ENCODE measurements around the gene PEX1. TPM values are rescaled to one million over a fixed set of nuclear protein-coding genes. Genes with fewer than 3 reads are reported as not detected.
A peak's percentile ranks its signal among the peaks of the same experiment; 100 is the strongest.

PEX1 gene
- total and polyA plus RNA-seq, 2 experiments from 2014 or later: 22.5 to 25.4 TPM

DNA sequence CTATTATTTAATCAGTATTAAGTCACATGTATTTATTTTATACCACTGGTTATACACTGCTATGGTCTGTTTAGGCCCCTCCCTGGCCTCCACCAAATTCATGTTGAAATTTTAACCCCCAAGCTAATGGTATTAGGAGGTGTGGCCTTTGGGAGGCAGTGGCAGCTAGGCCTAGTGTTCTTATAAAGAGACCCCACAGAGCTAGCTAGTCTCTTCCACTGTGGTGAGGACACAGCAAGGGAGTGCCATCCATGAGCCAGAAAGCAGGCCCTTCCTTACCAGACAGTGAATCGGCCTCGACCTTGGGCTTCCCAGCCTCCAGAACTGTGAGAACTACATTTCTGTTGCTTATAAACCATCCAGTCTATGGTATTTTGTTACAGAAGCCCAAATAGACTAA is 28.9 kb upstream of the PEX1 start:
- Histone ChIP-seq H3K4me3 (no peak overlapping the region), H3K4me2 (no peak overlapping the region), H3K79me2 (replicated peaks; ENCODE audit: insufficient read depth) (no peaks in the 10 kb centered on the region), H3K9me2 (ENCODE audit: insufficient read depth) (no peaks in the 10 kb centered on the region), H3K27me3 (ENCODE audit: insufficient read depth) (no peaks in the 10 kb centered on the region), H3K4me1 (ENCODE audit: insufficient read depth) (no peaks in the 10 kb centered on the region), H3F3A (replicated peaks; ENCODE audit: low read depth) (no peaks in the 10 kb centered on the region; the same call in 1 of the 2 replicates), H3K27ac (ENCODE audit: low read depth) (0 out of 2 replicates have a peak overlapping the region, but pooled peaks have one; percentile 23), H2AFZ (no peak overlapping the region), H4K20me1 (replicated peaks; ENCODE audit: insufficient read depth) (no peaks in the 10 kb centered on the region; the same call in 1 of the 2 replicates), H3K36me3 (ENCODE audit: insufficient read depth) (0 out of 2 replicates have a peak, but pooled peaks cover 1% of the 10 kb centered on the region)
- TF ChIP-seq, protein P1, sequence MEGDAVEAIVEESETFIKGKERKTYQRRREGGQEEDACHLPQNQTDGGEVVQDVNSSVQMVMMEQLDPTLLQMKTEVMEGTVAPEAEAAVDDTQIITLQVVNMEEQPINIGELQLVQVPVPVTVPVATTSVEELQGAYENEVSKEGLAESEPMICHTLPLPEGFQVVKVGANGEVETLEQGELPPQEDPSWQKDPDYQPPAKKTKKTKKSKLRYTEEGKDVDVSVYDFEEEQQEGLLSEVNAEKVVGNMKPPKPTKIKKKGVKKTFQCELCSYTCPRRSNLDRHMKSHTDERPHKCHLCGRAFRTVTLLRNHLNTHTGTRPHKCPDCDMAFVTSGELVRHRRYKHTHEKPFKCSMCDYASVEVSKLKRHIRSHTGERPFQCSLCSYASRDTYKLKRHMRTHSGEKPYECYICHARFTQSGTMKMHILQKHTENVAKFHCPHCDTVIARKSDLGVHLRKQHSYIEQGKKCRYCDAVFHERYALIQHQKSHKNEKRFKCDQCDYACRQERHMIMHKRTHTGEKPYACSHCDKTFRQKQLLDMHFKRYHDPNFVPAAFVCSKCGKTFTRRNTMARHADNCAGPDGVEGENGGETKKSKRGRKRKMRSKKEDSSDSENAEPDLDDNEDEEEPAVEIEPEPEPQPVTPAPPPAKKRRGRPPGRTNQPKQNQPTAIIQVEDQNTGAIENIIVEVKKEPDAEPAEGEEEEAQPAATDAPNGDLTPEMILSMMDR (conservative IDR thresholded peaks at IDR 0.05; ENCODE audit: low read depth in 2 of 2): 0 out of 4 replicates have a peak, but pooled peaks of 1 of the 2 experiments have one; percentile 11
- TF ChIP-seq EZH2phosphoT487 (IDR thresholded peaks at IDR 0.05; ENCODE audit: unreplicated experiment): no peak
- no peaks in the 10 kb centered on the region for H3K4me1 Mint-ChIP-seq
- no peaks in the 10 kb centered on the region for H3K9me3 Mint-ChIP-seq
- H3K27ac Mint-ChIP-seq: no peak overlapping the region
- ATAC-seq (peak; percentile 80), DNase-seq (ENCODE audit: low spot score) (no peak)
- H3K27me3 Mint-ChIP-seq (ENCODE audit: insufficient read depth, low read depth, poor library complexity): peaks cover 6% of the 10 kb centered on the region
- H3K36me3 Mint-ChIP-seq (ENCODE audit: low read depth): peaks cover 2% of the 10 kb centered on the region; the same call in 1 of the 3 replicates
- H3K4me3 Mint-ChIP-seq: no peak overlapping the region

DNA sequence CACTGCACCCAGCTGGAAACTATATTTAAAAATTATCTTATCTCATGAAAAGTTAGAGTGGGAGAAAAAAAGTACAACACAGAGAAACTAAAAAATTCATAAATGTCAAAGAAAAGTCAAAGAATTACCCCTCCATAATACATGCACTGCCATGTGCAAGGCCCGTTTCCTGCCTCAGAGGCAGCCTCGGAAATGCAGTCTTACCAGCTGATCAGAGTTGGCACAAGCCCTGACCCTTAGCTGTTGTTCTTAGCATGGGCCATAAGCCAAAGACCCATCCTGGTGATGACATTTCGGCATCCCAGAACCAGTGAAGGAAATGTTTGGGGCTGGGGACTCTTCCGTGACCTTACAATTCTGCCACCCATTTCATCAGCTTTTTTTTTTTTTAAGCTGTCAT is 21.9 kb upstream of the PEX1 start:
- Histone ChIP-seq H3K27ac (ENCODE audit: low read depth) (no peak overlapping the region), H3K4me2 (no peak overlapping the region), H2AFZ (no peak overlapping the region; the same call in 1 of the 2 replicates), H3K36me3 (ENCODE audit: insufficient read depth) (no peaks in the 10 kb centered on the region), H4K20me1 (replicated peaks; ENCODE audit: insufficient read depth) (no peaks in the 10 kb centered on the region; the same call in 1 of the 2 replicates), H3K4me1 (ENCODE audit: insufficient read depth) (no peaks in the 10 kb centered on the region), H3K27me3 (ENCODE audit: insufficient read depth) (no peaks in the 10 kb centered on the region), H3K9me2 (ENCODE audit: insufficient read depth) (no peaks in the 10 kb centered on the region), H3K4me3 (no peak overlapping the region), H3F3A (replicated peaks; ENCODE audit: low read depth) (no peaks in the 10 kb centered on the region), H3K79me2 (replicated peaks; ENCODE audit: insufficient read depth) (no peaks in the 10 kb centered on the region)
- TF ChIP-seq ZNF114 (CRISPR knock-in tag; IDR thresholded peaks at IDR 0.05): no peak
- no peak for TF ChIP-seq EZH2 (IDR thresholded peaks at IDR 0.05; ENCODE audit: low read depth, unreplicated experiment)
- TF ChIP-seq EZH2phosphoT487 (IDR thresholded peaks at IDR 0.05; ENCODE audit: unreplicated experiment): no peak
- TF ChIP-seq ZNF331 (CRISPR knock-in tag; IDR thresholded peaks at IDR 0.05; ENCODE audit: low read depth): no peak
- no peak for TF ChIP-seq NANOG (IDR thresholded peaks at IDR 0.05; ENCODE audit: borderline replicate concordance)
- TF ChIP-seq, protein P2, sequence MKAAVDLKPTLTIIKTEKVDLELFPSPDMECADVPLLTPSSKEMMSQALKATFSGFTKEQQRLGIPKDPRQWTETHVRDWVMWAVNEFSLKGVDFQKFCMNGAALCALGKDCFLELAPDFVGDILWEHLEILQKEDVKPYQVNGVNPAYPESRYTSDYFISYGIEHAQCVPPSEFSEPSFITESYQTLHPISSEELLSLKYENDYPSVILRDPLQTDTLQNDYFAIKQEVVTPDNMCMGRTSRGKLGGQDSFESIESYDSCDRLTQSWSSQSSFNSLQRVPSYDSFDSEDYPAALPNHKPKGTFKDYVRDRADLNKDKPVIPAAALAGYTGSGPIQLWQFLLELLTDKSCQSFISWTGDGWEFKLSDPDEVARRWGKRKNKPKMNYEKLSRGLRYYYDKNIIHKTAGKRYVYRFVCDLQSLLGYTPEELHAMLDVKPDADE (IDR thresholded peaks at IDR 0.05): no peak
- TF ChIP-seq JUNB (IDR thresholded peaks at IDR 0.05; ENCODE audit: unreplicated experiment): no peak
- TF ChIP-seq, protein P1 (conservative IDR thresholded peaks at IDR 0.05; ENCODE audit: low read depth in 2 of 2): no peak
- Mint-ChIP-seq H3K4me1 (no peaks in the 10 kb centered on the region), H3K4me3 (no peak overlapping the region), H3K36me3 (ENCODE audit: low read depth) (no peaks in the 10 kb centered on the region), H3K27me3 (ENCODE audit: insufficient read depth, low read depth, poor library complexity) (peaks cover 5% of the 10 kb centered on the region), H3K27ac (no peak overlapping the region), H3K9me3 (peaks cover 9% of the 10 kb centered on the region; the same call in 2 of the 3 replicates)
- DNase-seq (ENCODE audit: low spot score) (no peak), ATAC-seq (no peak)

Measured in GM23338 (cell line).